Stimulated activated CD4-positive, alpha-beta T cell treated with anti-CD3 and anti-CD28 coated beads, Interleukin-12 subunit alpha, Interleukin-12 subunit beta, amount 100 ng/mL, for 24 hours (primary cell): ENCODE measurements around the gene PPM1F.
A peak's percentile ranks its signal among the peaks of the same experiment; 100 is the strongest.

Experiments used
- DNase-seq, 2 experiments: peaks; one replicate each; pipeline ENCODE4 v3.0.0-alpha.2; 2020; ENCODE audit warnings: low read depth in 2 of 2

The PPM1F gene

GRCh38 chr22:21975854-21976345 is 23.3 kb upstream of the PPM1F start:
- no peak for DNase-seq

- DNase-seq: no peak
These were observed 22.6 kb upstream of the PPM1F start for GRCh38 chr22:21975273-21975672.

- DNase-seq: no peak
These were observed 21.5 kb upstream of the PPM1F start for GRCh38 chr22:21974058-21974649.

- no peak for DNase-seq
These were observed 20.2 kb upstream of the PPM1F start for GRCh38 chr22:21972806-21973205.

GRCh38 chr22:21972293-21972779 is 19.7 kb upstream of the PPM1F start:
- peak in 1 of 2 experiments; percentile 44 for DNase-seq

- no peak for DNase-seq
These were observed 19.2 kb upstream of the PPM1F start for GRCh38 chr22:21971858-21972275.

GRCh38 chr22:21970800-21971617 is 18.4 kb upstream of the PPM1F start:
- no peak for DNase-seq

GRCh38 chr22:21970037-21970799 is 17.6 kb upstream of the PPM1F start:
- no peak for DNase-seq

GRCh38 chr22:21968452-21969129 is 15.9 kb upstream of the PPM1F start:
- no peak for DNase-seq

- DNase-seq: no peak
These were observed 15.1 kb upstream of the PPM1F start for GRCh38 chr22:21967693-21968271.

- DNase-seq: no peak
These were observed 14.2 kb upstream of the PPM1F start for GRCh38 chr22:21966643-21967516.

- DNase-seq: no peak
These were observed 13.2 kb upstream of the PPM1F start for GRCh38 chr22:21965762-21966288.

- DNase-seq: no peak
These were observed 12.4 kb upstream of the PPM1F start for GRCh38 chr22:21964918-21965484.

GRCh38 chr22:21964234-21964633 is 11.6 kb upstream of the PPM1F start:
- DNase-seq: no peak

GRCh38 chr22:21963790-21964211 is 11.2 kb upstream of the PPM1F start:
- no peak for DNase-seq

GRCh38 chr22:21963286-21963685 is 10.6 kb upstream of the PPM1F start:
- no peak for DNase-seq

- no peak for DNase-seq
These were observed 10.0 kb upstream of the PPM1F start for GRCh38 chr22:21962655-21962949.

- no peak for DNase-seq
These were observed 9.4 kb upstream of the PPM1F start for GRCh38 chr22:21961886-21962654.
